Muscle of leg (tissue), 11 donors: ENCODE measurements around the gene GNAQ. TPM values are rescaled to one million over a fixed set of nuclear protein-coding genes. Genes with fewer than 3 reads are reported as not detected.

Source experiments
- DNase-seq: peaks from one replicate; pipeline ENCODE4 v3.0.0; 2013
- H3K27ac ChIP-seq: one replicate; pipeline ENCODE4 v1.5.1; 2013; ENCODE audit warnings: mild to moderate bottlenecking, low read length, control low read depth
- H3K27me3 ChIP-seq: one replicate; pipeline ENCODE4 v1.6.1; 2013; ENCODE audit warnings: low read length; ENCODE audit not compliant: control insufficient read depth, insufficient read depth
- H3K36me3 ChIP-seq: one replicate; pipeline ENCODE4 v1.6.1; 2013; ENCODE audit warnings: low read length; ENCODE audit not compliant: control insufficient read depth, insufficient read depth
- H3K4me1 ChIP-seq: one replicate; pipeline ENCODE4 v1.6.1; 2013; ENCODE audit warnings: low read length; ENCODE audit not compliant: control insufficient read depth, insufficient read depth
- H3K4me3 ChIP-seq: one replicate; pipeline ENCODE4 v1.5.1; 2013; ENCODE audit warnings: low read length, control low read depth
- H3K9me3 ChIP-seq: replicated peaks from 2 replicates; pipeline ENCODE4 v1.6.1; 2013; ENCODE audit warnings: low read depth, low read length; ENCODE audit not compliant: control insufficient read depth
- WGBS: methylation state at CpG from one replicate; pipeline ENCODE4 v1.1.5; 2013; ENCODE audit warnings: missing lambda C conversion rate; ENCODE audit not compliant: insufficient coverage; 5-methylcytosine and 5-hydroxymethylcytosine counted together
- polyA plus RNA-seq, 8 donors: library from polyadenylated mRNA; unstranded; fragments of 120-200 nt; gene quantifications; one replicate each; pipeline versions ENCODE4 v1.2.1 to v1.2.3, GENCODE V29; 2013; ENCODE audit warnings: inconsistent platforms in 1 of 8, low replicate concordance in 1 of 8; ENCODE audit not compliant: insufficient read length in 8 of 8, insufficient read depth in 1 of 8
- total RNA-seq: library from RNA; stranded (reverse); fragments of 120-200 nt; gene quantifications from one replicate; pipeline ENCODE4 v1.2.4, GENCODE V29; 2013

GNAQ gene
- total and polyA plus RNA-seq, 9 donors = 19.7 to 31.6 (median 27.0) TPM

DNA sequence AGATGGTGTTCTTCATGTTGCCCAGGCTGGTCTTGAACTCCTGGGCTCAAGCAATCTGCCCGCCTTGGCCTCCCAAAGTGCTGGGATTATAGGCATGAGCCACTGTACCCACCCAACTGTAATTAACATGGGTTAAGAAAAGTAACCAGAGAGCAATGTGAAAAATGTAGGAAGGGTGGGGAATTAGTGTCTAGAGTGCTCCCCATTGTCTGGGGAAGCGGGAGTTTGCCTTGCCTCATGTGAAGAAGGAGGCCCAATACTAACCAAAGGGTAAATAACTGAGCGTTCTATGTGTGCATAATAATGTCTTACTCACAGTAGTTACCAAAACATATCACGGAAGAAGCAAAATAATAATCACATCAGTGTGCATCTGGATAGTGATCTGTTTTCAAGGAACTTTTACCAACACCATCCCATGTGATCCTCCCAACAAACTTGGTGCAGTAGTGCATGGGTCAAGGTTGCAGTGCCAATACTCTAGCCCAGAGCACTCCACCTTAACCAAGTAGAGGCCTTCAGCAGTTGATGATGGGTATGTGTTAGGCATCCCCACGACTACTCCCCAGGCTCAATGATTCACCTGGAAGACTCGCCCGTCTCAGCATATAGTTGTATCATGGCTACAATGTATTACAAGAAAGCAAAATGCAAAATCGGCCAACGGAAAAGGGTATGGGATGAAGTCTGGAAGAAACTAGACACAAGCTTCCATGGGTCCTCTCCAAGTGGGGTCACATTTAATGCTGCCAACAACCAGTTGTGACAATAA lies 26.2 kb downstream of the GNAQ start:
- peaks cover 5% of the 10 kb centered on the region for H3K4me1 ChIP-seq
- WGBS = 100% methylated on average over 3 of the region's 9 CpGs
- no peak for DNase-seq

DNA sequence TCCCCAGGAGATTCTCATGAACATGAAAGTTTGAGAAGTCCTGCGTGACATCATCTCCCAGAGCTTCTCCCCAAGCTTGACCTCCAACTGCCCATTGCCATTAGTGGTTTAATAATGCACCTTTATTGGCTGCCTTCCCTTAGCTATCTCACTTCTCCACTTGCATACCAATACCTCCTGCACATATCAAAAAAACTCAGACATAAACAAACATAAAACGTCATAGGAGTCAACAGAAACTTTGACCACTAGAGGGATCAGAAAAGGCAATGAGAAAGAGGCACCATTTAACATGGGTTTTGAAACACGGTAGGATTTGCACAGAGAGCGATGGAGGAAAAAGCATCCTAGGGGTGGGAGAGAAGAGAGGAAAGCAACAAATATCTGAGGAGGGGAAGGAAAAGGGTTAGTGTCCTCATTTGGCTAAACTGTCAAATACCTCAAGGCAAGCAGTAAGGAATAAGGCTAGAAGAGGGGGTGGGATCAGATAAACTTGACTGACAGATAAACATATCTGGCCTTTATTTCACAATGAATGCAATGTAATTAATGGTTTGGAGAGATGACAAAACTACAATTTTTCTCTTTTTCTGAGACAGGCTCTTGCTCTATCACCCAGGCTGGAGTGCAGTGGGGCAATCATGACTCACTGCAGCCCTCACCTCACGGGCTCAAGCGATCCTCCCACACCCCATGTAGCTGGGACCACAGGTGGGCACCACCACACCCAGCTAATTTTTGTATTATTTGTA lies 27.0 kb downstream of the GNAQ start:
- 92% methylated on average over 3 of the region's 6 CpGs for WGBS
- no peak overlapping the region for H3K27ac ChIP-seq
- H3K4me1 ChIP-seq = peaks cover 3% of the 10 kb centered on the region
- DNase-seq = no peak
- H3K9me3 ChIP-seq = no peaks in the 10 kb centered on the region
- H3K4me3 ChIP-seq = no peak overlapping the region
- H3K27me3 ChIP-seq = no peaks in the 10 kb centered on the region
- H3K36me3 ChIP-seq = no peaks in the 10 kb centered on the region

More for the DNA sequence above, 26.2 kb downstream of the GNAQ start:
- Histone ChIP-seq H3K27me3 (no peaks in the 10 kb centered on the region), H3K36me3 (no peaks in the 10 kb centered on the region), H3K27ac (no peak overlapping the region), H3K9me3 (no peaks in the 10 kb centered on the region), H3K4me3 (no peak overlapping the region)

DNA sequence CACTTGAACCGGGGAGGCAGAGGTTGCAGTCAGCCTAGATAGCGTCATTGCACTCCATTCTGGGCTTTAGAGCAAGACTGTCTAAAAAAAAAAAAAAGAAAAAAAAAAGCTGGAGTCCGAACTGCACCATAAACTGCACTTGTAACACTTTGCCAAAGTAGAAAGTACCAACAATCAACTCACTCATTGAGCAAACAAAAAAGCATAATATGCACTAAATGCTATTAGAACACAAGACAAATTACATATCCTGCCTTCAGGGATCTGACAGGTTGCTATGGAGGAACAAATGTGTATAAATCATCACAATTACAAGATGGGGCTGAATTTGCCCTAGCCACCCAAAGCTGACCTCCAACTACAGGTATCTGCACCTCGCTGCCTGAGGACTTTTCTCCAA lies 27.9 kb downstream of the GNAQ start:
- no peaks in the 10 kb centered on the region for H3K36me3 ChIP-seq
- WGBS = 100% methylated on average over 2 of the region's 4 CpGs
- no peaks in the 10 kb centered on the region for H3K27me3 ChIP-seq
- no peak overlapping the region for H3K4me3 ChIP-seq
- DNase-seq = no peak
- no peak overlapping the region for H3K27ac ChIP-seq
- no peaks in the 10 kb centered on the region for H3K4me1 ChIP-seq
- H3K9me3 ChIP-seq = no peaks in the 10 kb centered on the region

DNA sequence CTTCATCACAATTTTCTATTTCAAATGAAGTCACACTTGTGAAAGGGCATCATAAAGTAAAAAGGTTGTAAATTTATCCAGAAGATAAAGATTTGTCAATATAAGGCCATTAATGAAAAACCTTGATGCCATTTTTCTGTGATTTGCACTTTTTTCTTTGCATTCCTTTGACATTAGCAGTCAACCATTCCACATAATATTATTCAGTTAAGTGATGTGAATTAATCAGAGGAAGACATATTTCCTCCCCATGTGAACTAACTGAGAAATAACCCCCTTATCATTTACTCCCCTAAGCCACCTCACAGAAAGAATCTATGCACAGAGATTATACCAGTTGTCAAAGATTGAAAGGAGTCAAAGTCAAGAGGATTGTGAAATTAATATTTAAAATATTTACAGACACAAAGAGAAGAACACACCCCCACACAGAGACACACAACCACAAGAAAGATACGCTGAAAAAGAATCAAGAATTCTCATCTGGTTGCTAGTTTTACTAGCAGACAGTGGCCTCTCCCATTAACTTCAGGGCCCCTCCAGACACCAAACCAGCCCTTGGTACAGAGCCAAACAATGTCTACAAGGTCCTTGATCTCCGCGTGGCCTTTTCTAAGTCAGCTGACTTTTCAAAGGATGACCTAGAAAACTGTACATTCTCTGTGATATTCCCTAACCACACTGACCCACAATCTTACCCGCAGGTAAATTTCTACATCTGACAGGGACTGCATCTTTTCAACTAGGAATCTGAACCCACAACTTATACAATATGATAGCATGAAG lies 29.5 kb downstream of the GNAQ start:
- no peak overlapping the region for H3K27ac ChIP-seq
- no peaks in the 10 kb centered on the region for H3K4me1 ChIP-seq
- no peak for DNase-seq
- no peaks in the 10 kb centered on the region for H3K27me3 ChIP-seq
- 75% methylated on average over 1 of the region's 4 CpGs for WGBS
- no peak overlapping the region for H3K4me3 ChIP-seq
- H3K9me3 ChIP-seq = no peaks in the 10 kb centered on the region
- H3K36me3 ChIP-seq = peaks cover 2% of the 10 kb centered on the region

DNA sequence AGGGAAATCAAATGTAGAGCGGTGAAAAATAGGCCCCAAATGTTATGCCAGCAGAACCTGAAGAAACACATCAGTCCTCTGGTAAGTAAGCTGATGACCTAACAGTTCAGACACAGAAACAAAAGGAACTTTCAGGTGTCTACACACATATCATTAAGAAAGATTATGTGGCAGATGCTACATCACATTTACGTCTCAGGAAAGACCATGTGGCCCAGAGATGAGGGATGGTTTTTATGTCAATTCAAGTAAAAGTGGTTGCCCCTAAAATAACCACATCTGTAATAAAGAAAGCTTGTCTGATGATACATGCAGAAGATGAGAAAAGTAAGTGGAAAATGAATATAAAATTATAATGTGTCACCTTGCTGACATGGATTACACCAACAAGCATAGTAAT lies 31.4 kb downstream of the GNAQ start:
- H3K27me3 ChIP-seq = no peaks in the 10 kb centered on the region
- H3K4me1 ChIP-seq = no peaks in the 10 kb centered on the region
- H3K36me3 ChIP-seq = peaks cover 2% of the 10 kb centered on the region
- no peak overlapping the region for H3K4me3 ChIP-seq
- H3K9me3 ChIP-seq = no peaks in the 10 kb centered on the region
- no peak overlapping the region for H3K27ac ChIP-seq
- DNase-seq = no peak
- WGBS = no CpG with 5 or more reads among the region's 2 CpGs

DNA sequence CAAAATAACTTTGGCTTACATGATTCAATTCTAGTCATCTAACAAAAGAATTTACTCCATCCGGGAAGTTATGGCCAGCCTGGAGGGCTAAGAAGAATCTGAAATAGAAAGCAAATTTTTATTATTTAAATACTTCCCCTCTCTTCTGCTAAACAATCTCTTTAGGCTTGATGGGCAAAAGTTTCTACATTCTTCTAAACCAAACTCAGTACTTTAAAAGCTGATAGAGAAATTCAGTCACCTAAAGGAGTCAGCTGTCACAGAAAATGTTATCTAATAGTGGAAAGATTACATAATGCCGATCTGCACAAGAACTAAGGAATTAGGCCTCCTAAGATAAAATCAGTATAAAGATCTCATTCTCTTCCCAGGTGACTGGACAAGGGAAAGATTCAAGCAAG lies 32.4 kb downstream of the GNAQ start:
- Histone ChIP-seq H3K9me3 (no peaks in the 10 kb centered on the region), H3K36me3 (peaks cover 2% of the 10 kb centered on the region), H3K27ac (peak overlapping the region; percentile 58), H3K4me1 (no peaks in the 10 kb centered on the region), H3K4me3 (no peak overlapping the region), H3K27me3 (no peaks in the 10 kb centered on the region)
- whole genome bisulfite sequencing = no CpG with 5 or more reads among the region's 2 CpGs
- DNase-seq = no peak

DNA sequence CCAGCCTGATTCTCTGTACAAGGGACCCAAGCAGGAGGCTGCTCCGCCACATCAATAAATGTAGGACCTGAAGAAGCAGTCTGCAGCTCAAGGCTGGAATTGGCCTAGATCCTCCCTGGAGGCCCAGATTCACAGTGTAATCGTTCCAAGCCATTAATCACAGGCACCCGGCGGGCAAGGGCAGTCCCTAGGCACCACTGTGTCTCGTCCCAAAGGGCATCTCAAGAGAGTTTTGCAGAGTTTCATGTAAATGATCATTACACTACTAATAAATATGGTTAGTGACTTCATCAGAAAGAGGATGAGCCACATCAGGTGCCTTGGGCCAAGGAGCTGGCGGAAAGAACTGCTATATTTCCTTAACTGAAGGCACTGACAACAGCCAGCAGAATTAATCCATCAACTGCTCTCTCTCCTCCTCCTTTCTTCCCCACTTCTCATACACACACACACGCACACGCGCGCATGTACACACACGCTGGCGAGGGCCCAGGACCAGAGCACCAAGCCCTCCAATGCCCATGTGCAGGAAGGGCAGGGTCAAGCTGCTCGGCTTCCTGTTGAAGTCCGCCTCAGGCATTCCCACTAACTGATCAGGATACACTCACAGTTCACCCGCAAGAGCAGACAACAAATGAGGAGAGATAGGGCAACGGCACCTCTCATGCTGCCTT lies 33.9 kb downstream of the GNAQ start:
- 72% methylated on average over 9 of the region's 16 CpGs for WGBS
- DNase-seq = no peak
- no peaks in the 10 kb centered on the region for H3K4me1 ChIP-seq
- H3K36me3 ChIP-seq = peaks cover 2% of the 10 kb centered on the region
- no peaks in the 10 kb centered on the region for H3K9me3 ChIP-seq
- no peak overlapping the region for H3K27ac ChIP-seq
- H3K4me3 ChIP-seq = no peak overlapping the region
- H3K27me3 ChIP-seq = no peaks in the 10 kb centered on the region

DNA sequence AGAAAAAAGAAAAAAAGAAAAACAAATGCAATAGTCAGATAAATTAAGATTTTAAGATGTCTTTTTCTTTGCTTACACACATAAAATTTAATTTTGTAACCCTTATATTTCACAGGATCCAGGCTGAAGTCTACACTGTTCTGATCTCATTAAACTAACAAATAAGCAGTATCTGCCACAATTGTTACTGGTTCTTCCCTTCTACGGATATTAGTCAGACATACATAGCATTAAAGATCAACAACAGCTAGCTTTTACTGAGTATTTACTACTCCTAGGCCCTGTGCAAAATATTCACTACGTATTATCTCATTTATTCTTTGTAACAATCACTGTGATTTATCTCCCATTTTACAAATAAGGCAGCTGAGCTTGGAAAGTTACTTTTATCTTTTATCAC lies 34.9 kb downstream of the GNAQ start:
- Histone ChIP-seq H3K27ac (no peak overlapping the region), H3K9me3 (no peaks in the 10 kb centered on the region), H3K36me3 (peaks cover 6% of the 10 kb centered on the region), H3K27me3 (no peaks in the 10 kb centered on the region), H3K4me3 (no peak overlapping the region), H3K4me1 (no peaks in the 10 kb centered on the region)
- DNase-seq = no peak
- 80% methylated on average over 1 of the region's 2 CpGs for WGBS

DNA sequence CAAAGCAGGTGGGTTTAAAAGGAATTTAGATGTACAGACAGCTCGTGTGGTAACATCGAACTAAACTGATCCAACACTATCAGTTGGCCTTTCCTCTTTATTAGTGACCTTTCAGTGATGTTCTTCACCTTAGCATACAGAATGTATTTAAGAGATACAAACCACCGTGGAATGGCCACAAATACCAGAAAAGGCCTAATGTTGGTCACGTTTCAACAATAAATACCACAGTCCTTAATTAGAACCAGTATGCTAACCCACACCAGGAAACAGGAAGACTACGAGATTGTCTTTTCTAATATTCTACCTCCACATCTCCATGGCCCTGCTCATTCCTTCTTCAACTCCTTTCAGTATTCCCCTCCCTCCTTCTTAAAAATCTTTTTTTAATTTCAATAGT lies 40.4 kb downstream of the GNAQ start:
- Histone ChIP-seq H3K27me3 (no peaks in the 10 kb centered on the region), H3K36me3 (peaks cover 7% of the 10 kb centered on the region), H3K9me3 (no peaks in the 10 kb centered on the region), H3K27ac (no peak overlapping the region), H3K4me1 (no peaks in the 10 kb centered on the region), H3K4me3 (no peak overlapping the region)
- DNase-seq = no peak
- WGBS = 58% methylated on average over 2 of the region's 5 CpGs

DNA sequence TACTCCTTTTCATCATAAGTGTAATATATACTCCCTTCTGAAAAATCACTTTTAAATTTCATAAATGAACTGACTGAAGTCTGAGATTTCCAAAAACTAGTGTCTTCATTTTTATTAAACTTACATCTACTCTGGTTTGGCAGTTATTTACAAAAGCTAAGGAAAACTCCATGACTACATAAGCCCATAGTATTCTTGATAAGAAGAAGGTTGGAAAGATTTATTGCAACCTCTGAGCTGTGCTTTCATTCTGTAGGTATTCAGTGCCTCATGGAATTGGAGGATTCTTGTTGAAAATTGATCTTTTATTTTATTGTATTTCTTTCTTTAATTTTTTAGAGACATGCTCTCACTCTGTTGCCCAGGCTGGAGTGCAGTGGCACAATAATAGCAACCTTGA lies 41.7 kb downstream of the GNAQ start:
- Histone ChIP-seq H3K27ac (no peak overlapping the region), H3K4me1 (no peaks in the 10 kb centered on the region), H3K27me3 (no peaks in the 10 kb centered on the region), H3K4me3 (no peak overlapping the region), H3K36me3 (peaks cover 7% of the 10 kb centered on the region), H3K9me3 (no peaks in the 10 kb centered on the region)
- DNase-seq = no peak
